Muscle layer of duodenum (tissue), 2 donors: ENCODE measurements around the gene CCDC97.
A peak's percentile ranks its signal among the peaks of the same experiment; 100 is the strongest.

ENCODE experiments used
- H3K27ac ChIP-seq: one replicate; pipeline ENCODE4 v1.7.0; 2013; ENCODE audit warnings: mild to moderate bottlenecking, low read length
- H3K27me3 ChIP-seq: one replicate; pipeline ENCODE4 v1.7.0; 2013; ENCODE audit warnings: low read depth, mild to moderate bottlenecking, control low read depth, low read length
- H3K36me3 ChIP-seq, 2 donors: one replicate each; pipeline ENCODE4 v1.7.0; 2013; ENCODE audit warnings: low read length in 2 of 2, control low read depth in 1 of 2, mild to moderate bottlenecking in 1 of 2; ENCODE audit not compliant: insufficient read depth in 2 of 2, control insufficient read depth in 1 of 2
- H3K4me1 ChIP-seq, 2 donors: one replicate each; pipeline ENCODE4 v1.7.0; 2013; ENCODE audit warnings: low read length in 2 of 2, mild to moderate bottlenecking in 2 of 2, control low read depth in 1 of 2, moderate library complexity in 1 of 2; ENCODE audit not compliant: insufficient read depth in 2 of 2, control insufficient read depth in 1 of 2
- H3K4me3 ChIP-seq, 2 donors: one replicate each; pipeline ENCODE4 v1.7.0; 2013; ENCODE audit warnings: low read length in 2 of 2, low read depth in 1 of 2, mild to moderate bottlenecking in 1 of 2
- H3K9me3 ChIP-seq, 2 donors: one replicate each; pipeline ENCODE4 v1.7.0; 2013; ENCODE audit warnings: low read length in 2 of 2, control low read depth in 1 of 2, mild to moderate bottlenecking in 1 of 2; ENCODE audit not compliant: control insufficient read depth in 1 of 2
- donor health status: healthy.

CCDC97 gene

GRCh38 chr19:41356984-41357739 is 47.2 kb downstream of the CCDC97 start:
- no peak overlapping the region for H3K27ac ChIP-seq
- peaks cover 0 to 16% of the 10 kb centered on the region in 2 donors for H3K4me1 ChIP-seq
- H3K4me3 ChIP-seq, result no peak overlapping the region
- H3K9me3 ChIP-seq, result no peaks in the 10 kb centered on the region
- H3K27me3 ChIP-seq, result no peaks in the 10 kb centered on the region
- H3K36me3 ChIP-seq, result no peaks in the 10 kb centered on the region

GRCh38 chr19:41357746-41358145 is 47.8 kb downstream of the CCDC97 start:
- H3K27me3 ChIP-seq, result no peaks in the 10 kb centered on the region
- H3K36me3 ChIP-seq, result no peaks in the 10 kb centered on the region
- H3K9me3 ChIP-seq, result no peaks in the 10 kb centered on the region
- peaks cover 0 to 11% of the 10 kb centered on the region in 2 donors for H3K4me1 ChIP-seq
- H3K27ac ChIP-seq, result no peak overlapping the region
- no peak overlapping the region for H3K4me3 ChIP-seq

- Histone ChIP-seq H3K4me3 (no peak overlapping the region), H3K27ac (no peak overlapping the region), H3K36me3 (peaks cover 0 to 4% of the 10 kb centered on the region in 2 donors), H3K9me3 (no peaks in the 10 kb centered on the region), H3K27me3 (no peaks in the 10 kb centered on the region), H3K4me1 (peaks cover 0 to 16% of the 10 kb centered on the region in 2 donors)
Observed at GRCh38 chr19:41359741-41360140, 49.8 kb downstream of the CCDC97 start.

GRCh38 chr19:41362143-41362847 is 52.3 kb downstream of the CCDC97 start:
- Histone ChIP-seq H3K27me3 (no peaks in the 10 kb centered on the region), H3K4me3 (no peak overlapping the region), H3K9me3 (no peaks in the 10 kb centered on the region), H3K4me1 (peaks cover 0 to 18% of the 10 kb centered on the region in 2 donors), H3K27ac (no peak overlapping the region), H3K36me3 (peaks cover 0 to 4% of the 10 kb centered on the region in 2 donors)

GRCh38 chr19:41363371-41363752 is 53.4 kb downstream of the CCDC97 start:
- Histone ChIP-seq H3K4me1 (peaks cover 0 to 18% of the 10 kb centered on the region in 2 donors), H3K27ac (peak overlapping the region; percentile 97), H3K9me3 (no peaks in the 10 kb centered on the region), H3K4me3 (peak overlapping the region; percentile 80 to 87), H3K36me3 (peaks cover 0 to 4% of the 10 kb centered on the region in 2 donors), H3K27me3 (no peaks in the 10 kb centered on the region)

- Histone ChIP-seq H3K4me1 (peaks cover 0 to 18% of the 10 kb centered on the region in 2 donors), H3K27ac (peak within 1 kb of the TSS; percentile 97), H3K4me3 (peak within 1 kb of the TSS; percentile 80 to 87), H3K9me3 (no peaks in the 10 kb centered on the region), H3K36me3 (peaks cover 0 to 4% of the 10 kb centered on the region in 2 donors), H3K27me3 (no peaks in the 10 kb centered on the region)
Observed at GRCh38 chr19:41363753-41364523, 54.0 kb downstream of the CCDC97 start, which contains the start of gene B9D2. Gene B9D2 (minus strand): TSS chr19:41364149. CDS start chr19:41363519, 630 bp downstream.

GRCh38 chr19:41364524-41365391 is 54.8 kb downstream of the CCDC97 start:
- Histone ChIP-seq H3K27me3 (no peaks in the 10 kb centered on the region), H3K4me3 (peak overlapping the region; percentile 80 to 87), H3K27ac (peak overlapping the region; percentile 97)

GRCh38 chr19:41366089-41366488 is 56.1 kb downstream of the CCDC97 start:
- H3K4me3 ChIP-seq, result no peak overlapping the region
- H3K9me3 ChIP-seq, result no peaks in the 10 kb centered on the region
- no peaks in the 10 kb centered on the region for H3K27me3 ChIP-seq
- H3K4me1 ChIP-seq, result peaks cover 0 to 18% of the 10 kb centered on the region in 2 donors
- H3K36me3 ChIP-seq, result peaks cover 0 to 4% of the 10 kb centered on the region in 2 donors
- no peak overlapping the region for H3K27ac ChIP-seq

More at GRCh38 chr19:41364524-41365391, 54.8 kb downstream of the CCDC97 start:
- H3K4me1 ChIP-seq, result peaks cover 0 to 18% of the 10 kb centered on the region in 2 donors
- H3K36me3 ChIP-seq, result peaks cover 0 to 4% of the 10 kb centered on the region in 2 donors
- no peaks in the 10 kb centered on the region for H3K9me3 ChIP-seq

- H3K4me3 ChIP-seq, result no peak overlapping the region
Observed at GRCh38 chr19:41367848-41368301, 57.9 kb downstream of the CCDC97 start.

GRCh38 chr19:41369769-41370168 is 59.8 kb downstream of the CCDC97 start:
- no peak overlapping the region for H3K27ac ChIP-seq
- no peak overlapping the region for H3K4me3 ChIP-seq
- peaks cover 0 to 18% of the 10 kb centered on the region in 2 donors for H3K4me1 ChIP-seq

More at GRCh38 chr19:41367848-41368301, 57.9 kb downstream of the CCDC97 start:
- Histone ChIP-seq H3K27me3 (no peaks in the 10 kb centered on the region), H3K27ac (no peak overlapping the region), H3K4me1 (peaks cover 0 to 16% of the 10 kb centered on the region in 2 donors), H3K36me3 (peaks cover 0 to 4% of the 10 kb centered on the region in 2 donors), H3K9me3 (no peaks in the 10 kb centered on the region)

More at GRCh38 chr19:41369769-41370168, 59.8 kb downstream of the CCDC97 start:
- Histone ChIP-seq H3K36me3 (no peaks in the 10 kb centered on the region), H3K9me3 (no peaks in the 10 kb centered on the region), H3K27me3 (no peaks in the 10 kb centered on the region)
